OCI-LY7 (cell line): Measurements from ENCODE around the gene AATK. TPM values are rescaled to one million over a fixed set of nuclear protein-coding genes. Genes with fewer than 3 reads are reported as not detected.

Source experiments
- BruUV-seq: library from RNA; stranded (reverse); fragments of 400-500 nt; replicated peaks from 2 replicates; lab custom pipeline; 2021; lab: Mats Ljungman, UMichigan
- CTCF ChIA-PET: fragments of 300-600 bp; sonication (Branson Sonifier 250); formaldehyde crosslinking; loops from one replicate; lab custom pipeline; 2022; ENCODE audit warnings: antibody characterized with exemption; ENCODE audit not compliant: unreplicated experiment; lab: Charles Lee
- POLR2A ChIA-PET: fragments of 300-600 bp; sonication (Branson Sonifier 250); formaldehyde crosslinking; loops from one replicate; lab custom pipeline; 2022; ENCODE audit warnings: antibody characterized with exemption; lab: Charles Lee
- DNase-seq: peaks from one replicate; pipeline ENCODE4 v3.0.0-alpha.2; 2015; ENCODE audit warnings: low spot score
- H2AFZ ChIP-seq: fragments of 200-600 bp; sonication (generic), shearing (Covaris generic); 2 replicates; pipeline ENCODE4 v1.6.1; 2014; ENCODE audit warnings: mild to moderate bottlenecking, antibody characterized with exemption, low read length, moderate library complexity
- H3K27ac ChIP-seq: fragments of 200-600 bp; sonication (generic); 2 replicates; pipeline ENCODE4 v1.5.1; 2014; ENCODE audit warnings: mixed run types, low read depth, mild to moderate bottlenecking, moderate library complexity, low read length, inconsistent platforms; ENCODE audit not compliant: poor library complexity, severe bottlenecking
- H3K36me3 ChIP-seq: fragments of 200-600 bp; sonication (generic); 2 replicates; pipeline ENCODE4 v1.6.1; 2014; ENCODE audit warnings: mild to moderate bottlenecking, antibody characterized with exemption, low read length, moderate library complexity, mixed read lengths; ENCODE audit not compliant: insufficient read depth
- H3K4me1 ChIP-seq: fragments of 200-600 bp; sonication (generic); 2 replicates; pipeline ENCODE4 v1.5.1; 2014; ENCODE audit warnings: mild to moderate bottlenecking, low read length; ENCODE audit not compliant: insufficient read depth, poor library complexity, severe bottlenecking
- H3K4me2 ChIP-seq: fragments of 200-600 bp; sonication (generic); 2 replicates; pipeline ENCODE4 v1.6.1; 2014; ENCODE audit warnings: mild to moderate bottlenecking, low read length
- H3K4me3 ChIP-seq: fragments of 200-600 bp; sonication (generic); 2 replicates; pipeline ENCODE4 v1.5.1; 2014; ENCODE audit warnings: mild to moderate bottlenecking, low read depth, low read length; ENCODE audit not compliant: poor library complexity, severe bottlenecking
- H3K79me2 ChIP-seq: fragments of 200-600 bp; sonication (generic); 2 replicates; pipeline ENCODE4 v1.6.1; 2016; ENCODE audit warnings: low read depth, mild to moderate bottlenecking, low read length, moderate library complexity, mixed read lengths; ENCODE audit not compliant: insufficient read depth
- H3K9me2 ChIP-seq: fragments of 200-600 bp; sonication (generic); 2 replicates; pipeline ENCODE4 v1.6.1; 2016; ENCODE audit warnings: mild to moderate bottlenecking, low read length, mixed read lengths; ENCODE audit not compliant: insufficient read depth
- H3K9me3 ChIP-seq: fragments of 200-600 bp; sonication (generic); 2 replicates; pipeline ENCODE4 v1.6.1; 2014; ENCODE audit warnings: mild to moderate bottlenecking, mixed run types, low read length, mixed read lengths
- H4K20me1 ChIP-seq: fragments of 200-600 bp; sonication (generic); 2 replicates; pipeline ENCODE4 v1.6.1; 2014; ENCODE audit warnings: mild to moderate bottlenecking, antibody characterized with exemption, low read length, moderate library complexity, mixed read lengths; ENCODE audit not compliant: insufficient read depth
- EZH2phosphoT487 ChIP-seq: fragments of 200-600 bp; sonication (generic); IDR thresholded peaks from 2 replicates; pipeline ENCODE4 v1.6.1; 2018; ENCODE audit warnings: low read depth, borderline replicate concordance, mild to moderate bottlenecking, mixed run types, antibody characterized with exemption, low read length, moderate library complexity, mixed read lengths
- intact Hi-C: fragments of 100-400 bp; cut with micrococcal nuclease; formaldehyde crosslinking; loops from one replicate; pipeline ENCODE4 v1.10.0; 2022; ENCODE audit not compliant: unreplicated experiment
- total RNA-seq, 2 experiments: library from RNA; depleted of rRNA in 1 of 2; stranded (reverse); fragments of >200 nt in 1 of 2; shearing (Covaris generic) in 1 of 2; gene quantifications; 2 replicates each; pipeline ENCODE4 v1.2.3, GENCODE V29; 2014 to 2022
- TF ChIP-seq, protein P1 (sequence below): fragments of 200-600 bp; sonication (generic); conservative IDR thresholded peaks from 2 replicates; pipeline ENCODE4 v1.5.1; 2014; ENCODE audit warnings: mild to moderate bottlenecking, antibody characterized with exemption, low read length, moderate library complexity, mixed read lengths

Gene AATK
- total RNA-seq, 2 experiments from 2014 or later = 0.03 TPM; not detected in 1

DNA sequence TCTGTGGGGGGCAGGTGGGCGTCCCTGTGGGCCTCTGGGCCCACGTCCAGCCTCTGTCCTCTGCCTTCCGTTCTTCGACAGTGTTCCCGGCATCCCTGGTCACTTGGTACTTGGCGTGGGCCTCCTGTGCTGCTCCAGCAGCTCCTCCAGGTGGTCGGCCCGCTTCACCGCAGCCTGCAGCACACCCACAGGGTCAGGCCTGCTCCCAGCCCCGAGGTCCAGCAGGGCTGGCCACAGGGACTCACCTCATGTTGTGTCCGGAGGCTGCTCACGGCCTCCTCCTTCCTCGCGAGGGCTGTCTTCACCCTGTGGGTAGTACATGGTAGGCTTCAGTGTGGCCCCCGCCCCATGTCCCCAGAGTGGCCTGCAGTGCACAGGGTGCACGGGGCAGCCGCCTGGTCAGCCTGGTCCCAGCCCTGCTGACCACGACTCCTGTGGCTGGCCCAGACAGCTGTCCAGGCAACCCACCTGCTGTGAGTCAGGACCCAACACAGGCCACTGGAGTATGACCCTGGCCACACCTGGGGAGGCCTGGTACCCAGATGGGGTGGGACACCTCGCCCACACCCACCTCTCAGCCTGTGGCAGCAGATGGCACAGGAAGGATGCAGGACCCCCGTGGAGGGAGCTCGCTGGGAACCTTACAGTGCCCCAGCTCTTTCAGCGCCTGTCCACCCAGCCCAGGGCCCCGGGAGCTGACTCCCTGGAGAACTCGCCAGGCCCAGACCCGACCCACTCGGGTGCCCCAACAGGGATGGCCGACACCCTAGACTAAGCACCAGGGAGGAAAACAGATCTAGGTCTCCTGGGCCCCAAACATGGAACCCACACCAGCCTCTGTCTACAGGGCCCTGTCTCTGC lies 23.9 kb upstream of the AATK start:
- no peak overlapping the region for H3K4me2 ChIP-seq
- intact Hi-C loops = no loop called here
- POLR2A ChIA-PET = no interaction called here
- H3K4me3 ChIP-seq = no peak overlapping the region
- DNase-seq = no peak
- BruUV-seq = no TSS peak
- no peak for TF ChIP-seq EZH2phosphoT487
- TF ChIP-seq, protein P1, sequence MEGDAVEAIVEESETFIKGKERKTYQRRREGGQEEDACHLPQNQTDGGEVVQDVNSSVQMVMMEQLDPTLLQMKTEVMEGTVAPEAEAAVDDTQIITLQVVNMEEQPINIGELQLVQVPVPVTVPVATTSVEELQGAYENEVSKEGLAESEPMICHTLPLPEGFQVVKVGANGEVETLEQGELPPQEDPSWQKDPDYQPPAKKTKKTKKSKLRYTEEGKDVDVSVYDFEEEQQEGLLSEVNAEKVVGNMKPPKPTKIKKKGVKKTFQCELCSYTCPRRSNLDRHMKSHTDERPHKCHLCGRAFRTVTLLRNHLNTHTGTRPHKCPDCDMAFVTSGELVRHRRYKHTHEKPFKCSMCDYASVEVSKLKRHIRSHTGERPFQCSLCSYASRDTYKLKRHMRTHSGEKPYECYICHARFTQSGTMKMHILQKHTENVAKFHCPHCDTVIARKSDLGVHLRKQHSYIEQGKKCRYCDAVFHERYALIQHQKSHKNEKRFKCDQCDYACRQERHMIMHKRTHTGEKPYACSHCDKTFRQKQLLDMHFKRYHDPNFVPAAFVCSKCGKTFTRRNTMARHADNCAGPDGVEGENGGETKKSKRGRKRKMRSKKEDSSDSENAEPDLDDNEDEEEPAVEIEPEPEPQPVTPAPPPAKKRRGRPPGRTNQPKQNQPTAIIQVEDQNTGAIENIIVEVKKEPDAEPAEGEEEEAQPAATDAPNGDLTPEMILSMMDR = no peak
- H3K79me2 ChIP-seq = no peaks in the 10 kb centered on the region
- peaks cover 5% of the 10 kb centered on the region; the same call in 1 of the 2 replicates for H3K36me3 ChIP-seq
- H2AFZ ChIP-seq = no peak overlapping the region
- H4K20me1 ChIP-seq = no peaks in the 10 kb centered on the region
- H3K4me1 ChIP-seq = no peaks in the 10 kb centered on the region
- H3K9me2 ChIP-seq = no peaks in the 10 kb centered on the region
- no peak overlapping the region for H3K27ac ChIP-seq
- CTCF ChIA-PET = no interaction called here
- H3K9me3 ChIP-seq = no peaks in the 10 kb centered on the region

DNA sequence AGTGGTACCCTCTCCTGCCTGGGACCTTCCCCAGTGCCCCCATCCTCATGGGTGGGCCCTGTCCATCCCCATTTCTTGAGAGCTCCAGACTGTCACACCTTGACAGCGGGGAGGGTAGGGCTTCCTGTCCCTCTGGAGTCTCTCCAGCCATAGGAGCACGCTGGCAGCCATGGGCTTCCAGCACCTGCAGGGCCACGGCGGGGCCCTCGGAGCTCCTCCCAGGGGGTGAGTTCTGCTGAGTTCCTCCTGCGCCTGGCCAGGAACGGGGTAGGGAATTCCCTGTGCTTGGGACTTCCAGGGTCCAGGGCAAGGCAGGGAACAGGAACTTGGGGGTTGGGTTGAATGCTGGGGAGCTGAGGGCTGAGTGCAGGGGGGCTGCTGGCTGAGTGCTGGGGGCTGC lies 23.0 kb upstream of the AATK start:
- BruUV-seq = no TSS peak
- Histone ChIP-seq H3K9me2 (no peaks in the 10 kb centered on the region), H3K4me2 (no peak overlapping the region), H3K27ac (no peak overlapping the region), H3K9me3 (no peaks in the 10 kb centered on the region), H3K4me1 (no peaks in the 10 kb centered on the region), H3K36me3 (peaks cover 5% of the 10 kb centered on the region; the same call in 1 of the 2 replicates), H2AFZ (no peak overlapping the region), H3K4me3 (no peak overlapping the region), H4K20me1 (no peaks in the 10 kb centered on the region), H3K79me2 (no peaks in the 10 kb centered on the region)
- CTCF ChIA-PET = no interaction called here
- intact Hi-C loops = no loop called here
- POLR2A ChIA-PET = no interaction called here
- TF ChIP-seq, protein P1 = no peak
- no peak for TF ChIP-seq EZH2phosphoT487
- DNase-seq = no peak

DNA sequence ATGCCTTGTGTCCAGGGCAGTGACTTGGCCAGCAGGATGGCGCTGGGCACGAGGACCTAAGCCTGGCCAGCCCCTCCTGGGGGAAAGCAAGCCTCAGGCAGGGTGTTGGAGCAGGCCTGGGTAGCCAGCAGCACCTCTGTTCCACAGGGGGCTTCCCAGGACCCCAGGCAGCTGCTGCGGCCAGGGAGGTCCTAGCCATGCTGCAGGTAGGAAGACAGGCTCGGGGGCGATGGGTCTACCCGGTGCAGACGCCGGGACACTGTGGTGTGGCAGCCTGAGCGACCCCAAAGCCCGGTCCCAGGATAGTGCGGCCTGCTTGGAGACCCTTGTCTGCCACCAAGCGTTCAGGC lies 22.4 kb upstream of the AATK start:
- DNase-seq = no peak
- POLR2A ChIA-PET = no interaction called here

More for the DNA sequence above, 22.4 kb upstream of the AATK start:
- no peaks in the 10 kb centered on the region for H3K79me2 ChIP-seq
- H3K4me3 ChIP-seq = no peak overlapping the region
- intact Hi-C loops = no loop called here
- no peaks in the 10 kb centered on the region for H3K9me3 ChIP-seq
- no TSS peak for BruUV-seq
- H3K4me1 ChIP-seq = no peaks in the 10 kb centered on the region
- no peak overlapping the region for H3K4me2 ChIP-seq
- no peak overlapping the region for H2AFZ ChIP-seq
- TF ChIP-seq, protein P1 = no peak
- TF ChIP-seq EZH2phosphoT487 = no peak
- H3K36me3 ChIP-seq = peaks cover 5% of the 10 kb centered on the region; the same call in 1 of the 2 replicates
- CTCF ChIA-PET = no interaction called here
- H4K20me1 ChIP-seq = no peaks in the 10 kb centered on the region
- no peak overlapping the region for H3K27ac ChIP-seq
- no peaks in the 10 kb centered on the region for H3K9me2 ChIP-seq
